HepG2 (cell line): Measurements from ENCODE around the gene TMEM187. TPM values are rescaled to one million over a fixed set of nuclear protein-coding genes. Genes with fewer than 3 reads are reported as not detected.

ENCODE experiments used
- ATAC-seq: fragments of 200-7000 bp; cut with Tn5 transposase; 3 replicates; pipeline ENCODE4 v1.9.1; 2020; ENCODE audit warnings: mild to moderate bottlenecking, moderate library complexity
- BruUV-seq: library from RNA; stranded (reverse); fragments of 400-500 nt; replicated peaks from 2 replicates; lab custom pipeline; 2021; lab: Mats Ljungman, UMichigan
- CTCF ChIA-PET: fragments of 300-600 bp; formaldehyde crosslinking; extraction: SDS; loops from one replicate; lab custom pipeline; 2021; ENCODE audit warnings: low total read pairs, inconsistent platforms, low intra/inter-chr PET ratio; lab: Yijun Ruan, JAX
- POLR2A ChIA-PET: fragments of 350-600 bp; sonication (Branson Sonifier 250); formaldehyde crosslinking; loops from one replicate; lab custom pipeline; 2020; ENCODE audit warnings: antibody characterized with exemption, inconsistent platforms; lab: Yijun Ruan, JAX
- DNase-seq: peaks from one replicate; pipeline ENCODE4 v3.0.0-alpha.2; 2015; ENCODE audit warnings: low spot score
- FAIRE-seq: peaks from 3 replicates; lab custom pipeline; 2011; peaks lifted over from hg19 to GRCh38; lab: Jason Lieb, UNC
- H2AFZ ChIP-seq: one replicate; pipeline ENCODE4 v1.6.1; 2011; ENCODE audit warnings: low read length, inconsistent platforms
- H3K27ac ChIP-seq: fragments of 300-600 bp; 3 replicates; pipeline ENCODE4 v1.8.0; 2011; ENCODE audit warnings: mixed run types, mild to moderate bottlenecking, mixed read lengths, low read length, inconsistent platforms; ENCODE audit not compliant: insufficient read depth; ENCODE audit errors: extremely low read length
- H3K27me3 ChIP-seq, 2 experiments: fragments of 200-600 bp in 1 of 2; 2 replicates in 1 of 2; 3 replicates in 1 of 2; pipeline versions ENCODE4 v1.6.0 to v1.8.0; 2011; ENCODE audit warnings: low read length in 2 of 2, mild to moderate bottlenecking in 2 of 2, moderate library complexity in 2 of 2, inconsistent platforms in 1 of 2; ENCODE audit not compliant: insufficient read depth in 2 of 2, control insufficient read depth in 1 of 2
- H3K36me3 ChIP-seq, 2 experiments: fragments of 200-600 bp in 1 of 2; replicated peaks in 1 of 2; 2 replicates in 1 of 2; 3 replicates in 1 of 2; pipeline versions ENCODE4 v1.5.1 to v1.8.0; 2011; ENCODE audit warnings: low read length in 2 of 2, inconsistent platforms in 1 of 2; ENCODE audit not compliant: insufficient read depth in 2 of 2, control insufficient read depth in 1 of 2
- H3K4me1 ChIP-seq: 2 replicates; pipeline ENCODE4 v1.5.1; 2012; ENCODE audit warnings: low read length, inconsistent platforms; ENCODE audit not compliant: insufficient read depth
- H3K4me2 ChIP-seq: 2 replicates; pipeline ENCODE4 v1.6.0; 2011; ENCODE audit warnings: low read depth, low read length, inconsistent platforms
- H3K4me3 ChIP-seq, 3 experiments: fragments of 200-600 bp in 1 of 3; sonication (generic), shearing (Covaris generic) in 1 of 3; replicated peaks in 1 of 3; 2 replicates each; pipeline ENCODE4 v1.5.1; 2011 to 2016; ENCODE audit warnings: low read length in 3 of 3, inconsistent platforms in 2 of 3, low read depth in 2 of 3, mild to moderate bottlenecking in 2 of 3, control low read depth in 1 of 3, mixed read lengths in 1 of 3; ENCODE audit not compliant: insufficient read depth in 1 of 3
- H3K79me2 ChIP-seq: one replicate; pipeline ENCODE4 v1.6.1; 2011; ENCODE audit warnings: low read length, inconsistent platforms; ENCODE audit not compliant: insufficient read depth
- H3K9ac ChIP-seq: 2 replicates; pipeline ENCODE4 v1.6.0; 2011; ENCODE audit warnings: mild to moderate bottlenecking, low read depth, low read length, inconsistent platforms; ENCODE audit not compliant: insufficient read depth
- H3K9me3 ChIP-seq: 2 replicates; pipeline ENCODE4 v1.5.1; 2012; ENCODE audit warnings: mild to moderate bottlenecking, low read length
- H4K20me1 ChIP-seq: 2 replicates; pipeline ENCODE4 v1.6.0; 2011; ENCODE audit warnings: inconsistent platforms, mild to moderate bottlenecking, low read length, moderate library complexity; ENCODE audit not compliant: insufficient read depth
- ADNP ChIP-seq: sonication (generic); formaldehyde crosslinking; IDR thresholded peaks from 2 replicates; pipeline ENCODE4 v1.4.0; 2020; ENCODE audit warnings: missing genetic modification reagents
- CAMTA2 ChIP-seq: sonication (generic); formaldehyde crosslinking; IDR thresholded peaks from 2 replicates; pipeline ENCODE4 v1.4.0; 2020; ENCODE audit warnings: mild to moderate bottlenecking, missing genetic modification reagents, borderline replicate concordance
- FOXK1 ChIP-seq: sonication (generic); formaldehyde crosslinking; IDR thresholded peaks from 2 replicates; pipeline ENCODE4 v1.4.0; 2020; ENCODE audit warnings: low read depth, missing genetic modification reagents, borderline replicate concordance
- HMGA1 ChIP-seq: sonication (generic); formaldehyde crosslinking; conservative IDR thresholded peaks from 2 replicates; pipeline ENCODE4 v1.4.0; 2020; ENCODE audit warnings: missing genetic modification reagents
- SIX4 ChIP-seq: sonication (generic); formaldehyde crosslinking; IDR thresholded peaks from 2 replicates; pipeline ENCODE4 v1.4.0; 2020; ENCODE audit warnings: missing genetic modification reagents
- ZNF17 ChIP-seq: sonication (generic); formaldehyde crosslinking; IDR thresholded peaks from 2 replicates; pipeline ENCODE4 v1.5.0; 2020; ENCODE audit warnings: mild to moderate bottlenecking, missing genetic modification reagents
- ZNF224 ChIP-seq: sonication (generic); formaldehyde crosslinking; IDR thresholded peaks from 2 replicates; pipeline ENCODE4 v1.5.0; 2020; ENCODE audit warnings: mild to moderate bottlenecking, missing genetic modification reagents
- ZNF225 ChIP-seq: sonication (generic); formaldehyde crosslinking; IDR thresholded peaks from 2 replicates; pipeline ENCODE4 v1.4.0; 2020; ENCODE audit warnings: mild to moderate bottlenecking, missing genetic modification reagents
- ZNF3 ChIP-seq: IDR thresholded peaks from 2 replicates; pipeline ENCODE4 v1.7.0; 2017; ENCODE audit warnings: inconsistent platforms
- ZNF335 ChIP-seq: sonication (generic); formaldehyde crosslinking; IDR thresholded peaks from 2 replicates; pipeline ENCODE4 v1.4.0; 2020; ENCODE audit warnings: missing genetic modification reagents
- ZNF430 ChIP-seq: sonication (generic); formaldehyde crosslinking; IDR thresholded peaks from 2 replicates; pipeline ENCODE4 v1.9.0; 2021; ENCODE audit warnings: mild to moderate bottlenecking, missing genetic modification reagents
- ZNF557 ChIP-seq: sonication (generic); formaldehyde crosslinking; IDR thresholded peaks from 2 replicates; pipeline ENCODE4 v1.4.0; 2020; ENCODE audit warnings: missing genetic modification reagents
- WGBS: methylation state at CpG from one replicate; pipeline ENCODE4 v1.1.6; 2017; ENCODE audit warnings: low lambda C conversion rate; 5-methylcytosine and 5-hydroxymethylcytosine counted together
- in situ Hi-C: cut with HindIII; loops from 2 replicates; pipeline ENCODE4 v1.10.0; 2017; ENCODE audit warnings: low pct_unique_long_range_greater_than_20kb; ENCODE audit not compliant: extremely low pct_ligation_motif_present
- intact Hi-C: fragments of 100-400 bp; cut with micrococcal nuclease; formaldehyde crosslinking; loops from one replicate; pipeline ENCODE4 v1.10.0; 2022; ENCODE audit not compliant: unreplicated experiment
- polyA plus RNA-seq, 8 experiments: library from polyadenylated mRNA; depleted of rRNA in 3 of 8; stranded (reverse) in 7 of 8; unstranded in 1 of 8; fragments of >200 nt; fragmentation: Illumina TruSeq in 4 of 8; extraction: Trizol in 4 of 8; gene quantifications; 2 replicates each; pipeline versions ENCODE4 v1.2.1 to v1.2.3, GENCODE V29; 2011 to 2016; ENCODE audit warnings: low read depth in 4 of 8, missing spikeins in 1 of 8, mixed read lengths in 1 of 8; ENCODE audit not compliant: insufficient read depth in 1 of 8
- total RNA-seq, 5 experiments: library from RNA; depleted of rRNA; stranded (reverse); fragments of >200 nt; fragmentation: Illumina TruSeq; extraction: Trizol; gene quantifications; 2 replicates each; pipeline ENCODE4 v1.2.3, GENCODE V29; 2016; ENCODE audit warnings: low read depth in 1 of 5
- TF ChIP-seq, protein P1 (sequence below): sonication (generic); formaldehyde crosslinking; IDR thresholded peaks from 2 replicates; pipeline ENCODE4 v1.5.1; 2020; ENCODE audit warnings: missing genetic modification reagents, mild to moderate bottlenecking, borderline replicate concordance
- TF ChIP-seq, protein P2 (sequence below): sonication (generic); formaldehyde crosslinking; IDR thresholded peaks from 2 replicates; pipeline ENCODE4 v1.4.0; 2020; ENCODE audit warnings: missing genetic modification reagents
- TF ChIP-seq, protein P3 (sequence below): sonication (generic); formaldehyde crosslinking; IDR thresholded peaks from 2 replicates; pipeline ENCODE4 v1.8.0; 2022; ENCODE audit warnings: missing genetic modification reagents, mild to moderate bottlenecking, moderate library complexity, borderline replicate concordance

Gene TMEM187
- total and polyA plus RNA-seq, 2 of the 13 experiments (the other 11 are each of a cell fraction or from before 2014, with no cell fraction given): 2.2 to 6.2 TPM

DNA sequence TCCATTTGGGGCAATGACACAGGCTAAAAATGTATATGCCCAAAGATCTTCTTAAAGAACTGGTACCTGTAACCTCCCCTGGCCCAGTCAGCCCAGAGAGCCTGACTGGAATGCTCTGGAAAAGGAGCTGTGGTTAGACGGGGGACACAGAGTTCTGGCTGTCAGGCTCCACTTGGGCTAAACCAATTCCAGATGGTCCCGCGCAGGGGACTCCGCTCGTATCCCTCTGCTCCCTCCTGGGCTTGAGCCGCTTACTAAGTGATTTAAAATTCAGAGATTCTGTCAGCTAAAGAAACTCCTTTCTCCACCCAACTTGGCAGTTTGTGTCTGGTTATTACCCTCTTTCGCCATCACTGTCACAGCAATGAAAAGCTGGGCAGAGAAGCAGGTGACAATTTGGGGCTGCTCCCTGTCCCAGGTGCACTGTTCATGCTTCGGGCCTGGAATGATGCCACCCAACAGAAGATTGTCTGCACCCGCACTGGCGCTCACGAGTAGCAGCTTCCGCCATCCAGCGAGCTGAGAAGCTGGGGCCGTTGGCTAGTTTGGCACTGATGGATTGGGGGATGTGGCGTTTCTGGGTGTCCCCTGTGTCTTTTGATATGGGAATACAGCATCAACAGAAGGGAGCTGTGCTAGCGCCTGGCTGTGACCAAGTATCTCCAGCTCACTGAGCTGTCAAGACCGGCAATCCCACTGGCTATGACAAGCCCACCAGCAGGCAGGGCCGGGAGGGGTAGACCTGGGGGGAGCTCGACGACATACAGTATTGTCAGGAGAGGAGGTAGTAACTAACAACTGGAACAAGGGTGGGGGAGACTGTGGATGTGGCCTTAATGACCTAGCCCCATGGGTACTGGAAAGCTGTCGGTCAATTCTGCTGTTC is 53.8 kb downstream of the TMEM187 start:
- H4K20me1 ChIP-seq: no peaks in the 10 kb centered on the region
- no peak overlapping the region for H3K4me3 ChIP-seq
- no peaks in the 10 kb centered on the region for H3K9me3 ChIP-seq
- 96% methylated on average over 8 of the region's 21 CpGs for WGBS
- no peak overlapping the region for H2AFZ ChIP-seq
- FAIRE-seq: no peak
- ChIA-PET CTCF (no interaction called here), POLR2A (no interaction called here)
- in situ Hi-C loops (no loop called here), intact Hi-C loops (no loop called here)
- DNase-seq: no peak
- H3K4me2 ChIP-seq: no peak overlapping the region
- H3K79me2 ChIP-seq: no peaks in the 10 kb centered on the region
- no peaks in the 10 kb centered on the region for H3K27me3 ChIP-seq
- H3K27ac ChIP-seq: no peak overlapping the region
- BruUV-seq: no TSS peak
- no peak for ATAC-seq
- H3K4me1 ChIP-seq: peaks cover 27% of the 10 kb centered on the region
- H3K9ac ChIP-seq: no peak overlapping the region
- H3K36me3 ChIP-seq: peaks cover 3 to 9% of the 10 kb centered on the region in 2 experiments; a peak in 4 of 5 replicates
- TF ChIP-seq ZNF17 (no peak), HMGA1 (CRISPR knock-in tag) (no peak), ZNF224 (no peak), ZNF430 (CRISPR knock-in tag) (no peak), ADNP (CRISPR knock-in tag) (no peak), CAMTA2 (no peak), FOXK1 (CRISPR knock-in tag) (no peak), ZNF335 (CRISPR knock-in tag) (no peak), ZNF557 (CRISPR knock-in tag) (no peak), SIX4 (CRISPR knock-in tag) (no peak), ZNF3 (no peak), ZNF225 (CRISPR knock-in tag) (no peak)
- TF ChIP-seq, protein P1, sequence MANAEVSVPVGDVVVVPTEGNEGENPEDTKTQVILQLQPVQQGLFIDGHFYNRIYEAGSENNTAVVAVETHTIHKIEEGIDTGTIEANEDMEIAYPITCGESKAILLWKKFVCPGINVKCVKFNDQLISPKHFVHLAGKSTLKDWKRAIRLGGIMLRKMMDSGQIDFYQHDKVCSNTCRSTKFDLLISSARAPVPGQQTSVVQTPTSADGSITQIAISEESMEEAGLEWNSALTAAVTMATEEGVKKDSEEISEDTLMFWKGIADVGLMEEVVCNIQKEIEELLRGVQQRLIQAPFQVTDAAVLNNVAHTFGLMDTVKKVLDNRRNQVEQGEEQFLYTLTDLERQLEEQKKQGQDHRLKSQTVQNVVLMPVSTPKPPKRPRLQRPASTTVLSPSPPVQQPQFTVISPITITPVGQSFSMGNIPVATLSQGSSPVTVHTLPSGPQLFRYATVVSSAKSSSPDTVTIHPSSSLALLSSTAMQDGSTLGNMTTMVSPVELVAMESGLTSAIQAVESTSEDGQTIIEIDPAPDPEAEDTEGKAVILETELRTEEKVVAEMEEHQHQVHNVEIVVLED (CRISPR knock-in tag): no peak
- TF ChIP-seq, protein P2, sequence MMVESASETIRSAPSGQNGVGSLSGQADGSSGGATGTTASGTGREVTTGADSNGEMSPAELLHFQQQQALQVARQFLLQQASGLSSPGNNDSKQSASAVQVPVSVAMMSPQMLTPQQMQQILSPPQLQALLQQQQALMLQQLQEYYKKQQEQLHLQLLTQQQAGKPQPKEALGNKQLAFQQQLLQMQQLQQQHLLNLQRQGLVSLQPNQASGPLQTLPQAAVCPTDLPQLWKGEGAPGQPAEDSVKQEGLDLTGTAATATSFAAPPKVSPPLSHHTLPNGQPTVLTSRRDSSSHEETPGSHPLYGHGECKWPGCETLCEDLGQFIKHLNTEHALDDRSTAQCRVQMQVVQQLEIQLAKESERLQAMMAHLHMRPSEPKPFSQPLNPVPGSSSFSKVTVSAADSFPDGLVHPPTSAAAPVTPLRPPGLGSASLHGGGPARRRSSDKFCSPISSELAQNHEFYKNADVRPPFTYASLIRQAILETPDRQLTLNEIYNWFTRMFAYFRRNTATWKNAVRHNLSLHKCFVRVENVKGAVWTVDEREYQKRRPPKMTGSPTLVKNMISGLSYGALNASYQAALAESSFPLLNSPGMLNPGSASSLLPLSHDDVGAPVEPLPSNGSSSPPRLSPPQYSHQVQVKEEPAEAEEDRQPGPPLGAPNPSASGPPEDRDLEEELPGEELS: no peak
- TF ChIP-seq, protein P3, sequence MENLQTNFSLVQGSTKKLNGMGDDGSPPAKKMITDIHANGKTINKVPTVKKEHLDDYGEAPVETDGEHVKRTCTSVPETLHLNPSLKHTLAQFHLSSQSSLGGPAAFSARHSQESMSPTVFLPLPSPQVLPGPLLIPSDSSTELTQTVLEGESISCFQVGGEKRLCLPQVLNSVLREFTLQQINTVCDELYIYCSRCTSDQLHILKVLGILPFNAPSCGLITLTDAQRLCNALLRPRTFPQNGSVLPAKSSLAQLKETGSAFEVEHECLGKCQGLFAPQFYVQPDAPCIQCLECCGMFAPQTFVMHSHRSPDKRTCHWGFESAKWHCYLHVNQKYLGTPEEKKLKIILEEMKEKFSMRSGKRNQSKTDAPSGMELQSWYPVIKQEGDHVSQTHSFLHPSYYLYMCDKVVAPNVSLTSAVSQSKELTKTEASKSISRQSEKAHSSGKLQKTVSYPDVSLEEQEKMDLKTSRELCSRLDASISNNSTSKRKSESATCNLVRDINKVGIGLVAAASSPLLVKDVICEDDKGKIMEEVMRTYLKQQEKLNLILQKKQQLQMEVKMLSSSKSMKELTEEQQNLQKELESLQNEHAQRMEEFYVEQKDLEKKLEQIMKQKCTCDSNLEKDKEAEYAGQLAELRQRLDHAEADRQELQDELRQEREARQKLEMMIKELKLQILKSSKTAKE: no peak
